ENCODE results near the gene TBC1D22A.

TBC1D22A gene

GRCh38 chr22:47213571-47214230 lies 451.3 kb downstream of the TBC1D22A start:
- no peak for DNase-seq

GRCh38 chr22:47215851-47216250 lies 453.4 kb downstream of the TBC1D22A start:
- no peak for DNase-seq

GRCh38 chr22:47218671-47219070 lies 456.2 kb downstream of the TBC1D22A start:
- DNase-seq = no peak

GRCh38 chr22:47219789-47220188 lies 457.3 kb downstream of the TBC1D22A start:
- no peak for DNase-seq

- no peak for DNase-seq
Measured at GRCh38 chr22:47220752-47221151, 458.3 kb downstream of the TBC1D22A start.

DNA sequence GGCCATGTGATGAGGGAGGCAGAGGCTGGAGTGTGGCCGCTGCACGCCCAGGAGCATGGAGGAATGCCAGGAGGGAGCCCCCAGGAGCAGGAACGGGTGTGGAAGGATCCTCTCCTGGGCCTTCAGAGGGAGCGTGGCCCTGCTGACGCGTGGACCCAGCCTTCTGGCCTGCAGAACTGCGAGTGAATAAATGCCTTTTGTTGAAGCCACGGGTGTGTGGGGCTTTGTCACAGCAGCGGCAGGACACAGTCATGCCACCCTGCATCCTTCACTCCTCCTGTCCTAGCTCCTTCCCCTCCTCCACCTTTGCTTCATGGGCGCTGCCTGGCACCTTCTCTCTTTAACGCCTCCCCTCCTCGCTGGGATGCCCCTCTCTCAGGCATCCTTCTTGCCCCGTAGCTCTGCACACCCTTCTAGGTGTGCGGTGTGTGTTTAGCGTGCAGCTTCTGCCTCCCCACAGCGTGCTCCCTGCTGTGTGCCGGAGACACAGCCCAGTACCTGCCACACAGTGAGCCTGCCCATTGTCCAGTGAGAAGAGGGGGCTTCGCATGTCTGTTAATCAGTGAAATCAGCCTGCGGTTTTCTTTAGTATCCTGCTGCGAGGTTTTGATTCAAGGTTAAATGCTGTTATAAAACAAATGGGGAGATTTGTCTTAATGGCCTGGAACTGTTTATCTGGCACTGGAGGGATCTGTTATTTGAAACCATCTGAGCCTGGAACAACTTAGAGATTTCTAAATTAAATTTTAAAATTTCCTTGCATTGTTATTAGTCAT lies 459.6 kb downstream of the TBC1D22A start:
- DNase-seq = no peak

Measured in NCI-H2029 (cell line).